Fibroblast of lung (primary cell): ENCODE measurements around the gene CUL1.

Source experiments
- CTCF ChIP-seq, 2 donors: IDR thresholded peaks in 1 of 2; conservative IDR thresholded peaks in 1 of 2; 1 replicate in 1 of 2; 2 replicates in 1 of 2; pipeline ENCODE4 v1.5.1; 2011 to 2012; ENCODE audit warnings: low read length in 2 of 2, control low read depth in 1 of 2, inconsistent platforms in 1 of 2, low read depth in 1 of 2, mild to moderate bottlenecking in 1 of 2
- EZH2 ChIP-seq: IDR thresholded peaks from 2 replicates; pipeline ENCODE4 v1.5.1; 2012; ENCODE audit warnings: low read length, control low read depth, mild to moderate bottlenecking; ENCODE audit errors: missing control alignments

GRCh38 chr7:148789220-148789619, 90.5 kb downstream of the CUL1 start:
- TF ChIP-seq CTCF (conservative IDR thresholded peaks at IDR 0.05 in 1 of 2, IDR thresholded peaks at IDR 0.05 in 1 of 2; ENCODE audit: low read depth in 1 of 2, low read length in 2 of 2) (no peak), EZH2 (no peak)
